A673 (cell line): ENCODE results near the gene FANCL. TPM values are rescaled to one million over a fixed set of nuclear protein-coding genes. Genes with fewer than 3 reads are reported as not detected.

Experiments used
- BruUV-seq: library from RNA; stranded (reverse); fragments of 400-500 nt; replicated peaks from 2 replicates; lab custom pipeline; 2021; lab: Mats Ljungman, UMichigan
- CTCF ChIA-PET: fragments of 300-600 bp; sonication (Branson Sonifier 250); formaldehyde crosslinking; loops from one replicate; lab custom pipeline; 2022; ENCODE audit warnings: antibody characterized with exemption; lab: Charles Lee
- POLR2A ChIA-PET: fragments of 300-600 bp; sonication (Branson Sonifier 250); formaldehyde crosslinking; loops from one replicate; lab custom pipeline; 2022; ENCODE audit warnings: antibody characterized with exemption; ENCODE audit not compliant: low non-redundant PET; lab: Charles Lee
- DNase-seq: peaks from one replicate; pipeline ENCODE4 v3.0.0-alpha.2; 2015; ENCODE audit warnings: low spot score
- H3K27ac ChIP-seq: fragments of 200-600 bp; sonication (generic); 2 replicates; pipeline ENCODE4 v1.5.1; 2016; ENCODE audit warnings: mixed run types, low read depth, mild to moderate bottlenecking, mixed read lengths, antibody characterized with exemption, low read length; ENCODE audit not compliant: poor library complexity, severe bottlenecking
- H3K27me3 ChIP-seq: fragments of 200-600 bp; sonication (generic); replicated peaks from 2 replicates; pipeline ENCODE4 v1.6.1; 2017; ENCODE audit warnings: mixed run types, low read depth, mild to moderate bottlenecking, mixed read lengths, antibody characterized with exemption, low read length; ENCODE audit not compliant: insufficient read depth, poor library complexity
- H3K36me3 ChIP-seq: fragments of 200-600 bp; sonication (generic); 2 replicates; pipeline ENCODE4 v1.6.1; 2016; ENCODE audit warnings: mixed run types, mild to moderate bottlenecking, mixed read lengths, antibody characterized with exemption, low read length; ENCODE audit not compliant: insufficient read depth, poor library complexity, severe bottlenecking
- H3K4me1 ChIP-seq: fragments of 200-600 bp; sonication (generic); 2 replicates; pipeline ENCODE4 v1.6.1; 2017; ENCODE audit warnings: mixed run types, mild to moderate bottlenecking, mixed read lengths, antibody characterized with exemption, low read length; ENCODE audit not compliant: insufficient read depth, poor library complexity, severe bottlenecking
- H3K4me3 ChIP-seq: fragments of 200-600 bp; sonication (generic); 2 replicates; pipeline ENCODE4 v1.5.1; 2016; ENCODE audit warnings: low read depth, mixed run types, mild to moderate bottlenecking, mixed read lengths, low read length; ENCODE audit not compliant: poor library complexity, severe bottlenecking
- H3K9me3 ChIP-seq: fragments of 200-600 bp; sonication (generic); 2 replicates; pipeline ENCODE4 v1.6.1; 2016; ENCODE audit warnings: mixed run types, low read depth, mild to moderate bottlenecking, mixed read lengths, antibody characterized with exemption, low read length; ENCODE audit not compliant: poor library complexity, severe bottlenecking
- EZH2 ChIP-seq: fragments of 200-600 bp; sonication (generic); IDR thresholded peaks from 2 replicates; pipeline ENCODE4 v1.6.1; 2017; ENCODE audit warnings: borderline replicate concordance, low read depth, mild to moderate bottlenecking, mixed read lengths, antibody characterized with exemption, low read length; ENCODE audit not compliant: poor library complexity, severe bottlenecking
- intact Hi-C: fragments of 100-400 bp; cut with micrococcal nuclease; formaldehyde crosslinking; loops from one replicate; pipeline ENCODE4 v1.10.0; 2022; ENCODE audit not compliant: unreplicated experiment
- total RNA-seq: library from RNA; stranded (reverse); gene quantifications from 2 replicates; pipeline ENCODE4 v1.2.3, GENCODE V29; 2021
- TF ChIP-seq, protein P1 (sequence below): fragments of 300-800, 200-600 bp; sonication (generic); conservative IDR thresholded peaks from 2 replicates; pipeline ENCODE4 v1.5.1; 2017; ENCODE audit warnings: low read depth, mild to moderate bottlenecking, antibody characterized with exemption, low read length, moderate library complexity, mixed read lengths

FANCL gene
- total RNA-seq, 1 experiment from 2014 or later: 34.7 TPM

DNA sequence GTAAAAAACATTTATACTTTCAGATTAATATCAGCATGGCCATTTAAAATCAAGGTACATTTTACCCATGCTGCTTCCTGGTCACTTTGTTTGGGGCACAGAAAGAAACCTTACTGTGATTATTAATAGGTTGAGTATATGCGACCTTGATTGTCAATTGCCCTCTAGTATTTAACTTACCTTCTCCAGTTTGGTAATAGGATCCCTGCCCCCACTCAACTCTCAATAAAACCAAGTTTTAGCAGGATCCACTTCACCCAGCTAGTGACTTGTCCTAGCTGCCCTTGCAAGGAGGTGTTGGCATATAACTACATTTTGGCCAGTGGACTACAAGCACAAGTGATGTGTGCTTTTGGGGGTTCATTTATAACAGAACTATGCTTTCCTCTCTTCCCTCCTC lies 34.3 kb downstream of the FANCL start:
- ChIA-PET POLR2A (no interaction called here), CTCF (no interaction called here)
- no peak overlapping the region for H3K27ac ChIP-seq
- intact Hi-C loops: no loop called here
- no peak for DNase-seq
- H3K36me3 ChIP-seq: peaks cover 8% of the 10 kb centered on the region
- no peaks in the 10 kb centered on the region for H3K4me1 ChIP-seq
- BruUV-seq: no TSS peak
- no peak for TF ChIP-seq EZH2
- TF ChIP-seq, protein P1, sequence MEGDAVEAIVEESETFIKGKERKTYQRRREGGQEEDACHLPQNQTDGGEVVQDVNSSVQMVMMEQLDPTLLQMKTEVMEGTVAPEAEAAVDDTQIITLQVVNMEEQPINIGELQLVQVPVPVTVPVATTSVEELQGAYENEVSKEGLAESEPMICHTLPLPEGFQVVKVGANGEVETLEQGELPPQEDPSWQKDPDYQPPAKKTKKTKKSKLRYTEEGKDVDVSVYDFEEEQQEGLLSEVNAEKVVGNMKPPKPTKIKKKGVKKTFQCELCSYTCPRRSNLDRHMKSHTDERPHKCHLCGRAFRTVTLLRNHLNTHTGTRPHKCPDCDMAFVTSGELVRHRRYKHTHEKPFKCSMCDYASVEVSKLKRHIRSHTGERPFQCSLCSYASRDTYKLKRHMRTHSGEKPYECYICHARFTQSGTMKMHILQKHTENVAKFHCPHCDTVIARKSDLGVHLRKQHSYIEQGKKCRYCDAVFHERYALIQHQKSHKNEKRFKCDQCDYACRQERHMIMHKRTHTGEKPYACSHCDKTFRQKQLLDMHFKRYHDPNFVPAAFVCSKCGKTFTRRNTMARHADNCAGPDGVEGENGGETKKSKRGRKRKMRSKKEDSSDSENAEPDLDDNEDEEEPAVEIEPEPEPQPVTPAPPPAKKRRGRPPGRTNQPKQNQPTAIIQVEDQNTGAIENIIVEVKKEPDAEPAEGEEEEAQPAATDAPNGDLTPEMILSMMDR: no peak
- peaks cover 14% of the 10 kb centered on the region for H3K9me3 ChIP-seq
- H3K27me3 ChIP-seq: no peaks in the 10 kb centered on the region
- H3K4me3 ChIP-seq: no peak overlapping the region

DNA sequence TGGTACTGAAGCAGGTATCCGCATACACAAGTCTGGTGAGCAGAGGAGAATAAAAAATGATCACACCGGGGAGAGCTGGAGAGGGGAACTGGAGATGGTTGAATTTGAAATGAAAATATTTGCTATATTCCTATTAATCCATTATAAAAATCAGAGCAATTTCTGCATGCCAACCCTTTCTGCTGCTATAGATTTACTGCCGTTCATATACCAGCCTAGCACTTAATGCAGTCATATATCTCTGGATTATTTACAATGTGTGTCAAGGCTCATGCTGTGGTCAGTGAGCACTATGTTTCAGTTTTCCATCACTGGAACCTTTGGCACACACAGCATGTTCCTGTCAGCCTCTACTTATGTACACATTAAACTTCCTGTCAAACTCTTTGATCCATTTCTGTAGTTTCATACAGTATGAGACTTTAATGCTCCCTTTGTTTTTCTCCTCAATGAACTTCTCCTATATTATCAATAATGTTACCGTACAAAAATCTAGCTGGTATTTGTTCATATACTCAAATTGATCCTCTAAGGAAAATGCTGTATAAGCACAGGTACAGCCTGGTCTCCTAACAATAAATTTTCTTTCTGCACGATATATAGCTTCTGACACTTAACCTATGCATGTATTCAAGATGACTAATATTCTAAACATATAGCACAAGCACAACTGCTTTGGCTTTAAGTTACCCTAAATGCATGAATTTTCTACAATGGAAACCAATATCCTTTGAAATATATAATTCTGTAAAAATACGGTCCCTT lies 36.7 kb downstream of the FANCL start:
- no peaks in the 10 kb centered on the region for H3K27me3 ChIP-seq
- CTCF ChIA-PET: no interaction called here

DNA sequence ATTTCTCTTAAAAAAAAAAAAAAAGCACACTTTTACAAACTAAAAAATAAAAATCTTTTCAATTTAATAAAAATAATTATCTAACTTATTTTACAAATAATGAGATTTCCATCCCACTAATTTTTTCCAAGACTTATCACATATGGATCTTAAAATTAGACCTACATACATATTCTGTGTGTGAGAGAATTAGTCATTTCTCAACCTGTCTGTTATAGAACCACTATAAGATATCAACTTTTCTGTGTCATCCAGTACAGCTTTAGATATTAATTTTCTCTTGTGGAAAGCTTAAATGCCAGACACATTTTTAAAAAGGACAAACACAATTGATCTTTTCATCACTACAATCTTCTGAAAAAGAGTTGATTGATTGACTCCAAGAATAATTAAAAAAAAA lies 38.1 kb downstream of the FANCL start:
- peaks cover 5% of the 10 kb centered on the region for H3K36me3 ChIP-seq
- intact Hi-C loops: no loop called here
- CTCF ChIA-PET: no interaction called here

More for the DNA sequence above, 36.7 kb downstream of the FANCL start:
- no peaks in the 10 kb centered on the region for H3K4me1 ChIP-seq
- H3K36me3 ChIP-seq: peaks cover 5% of the 10 kb centered on the region
- no peak for DNase-seq
- TF ChIP-seq, protein P1: no peak
- no peak for TF ChIP-seq EZH2
- intact Hi-C loops: no loop called here
- POLR2A ChIA-PET: no interaction called here
- no peak overlapping the region for H3K27ac ChIP-seq
- no TSS peak for BruUV-seq
- no peak overlapping the region for H3K4me3 ChIP-seq
- H3K9me3 ChIP-seq: no peaks in the 10 kb centered on the region

More for the DNA sequence above, 38.1 kb downstream of the FANCL start:
- H3K4me3 ChIP-seq: no peak overlapping the region
- H3K27me3 ChIP-seq: no peaks in the 10 kb centered on the region
- TF ChIP-seq EZH2: no peak
- TF ChIP-seq, protein P1: no peak
- H3K4me1 ChIP-seq: no peaks in the 10 kb centered on the region
- BruUV-seq: no TSS peak
- DNase-seq: no peak
- POLR2A ChIA-PET: no interaction called here
- no peaks in the 10 kb centered on the region for H3K9me3 ChIP-seq
- H3K27ac ChIP-seq: no peak overlapping the region
